ENCODE data around the gene NEK1. TPM values are rescaled to one million over a fixed set of nuclear protein-coding genes. Genes with fewer than 3 reads are reported as not detected.

NEK1 gene
- total and polyA plus RNA-seq, 2 of the 13 experiments (the other 11 are each of a cell fraction or from before 2014, with no cell fraction given): 2.9 to 5.4 TPM

DNA sequence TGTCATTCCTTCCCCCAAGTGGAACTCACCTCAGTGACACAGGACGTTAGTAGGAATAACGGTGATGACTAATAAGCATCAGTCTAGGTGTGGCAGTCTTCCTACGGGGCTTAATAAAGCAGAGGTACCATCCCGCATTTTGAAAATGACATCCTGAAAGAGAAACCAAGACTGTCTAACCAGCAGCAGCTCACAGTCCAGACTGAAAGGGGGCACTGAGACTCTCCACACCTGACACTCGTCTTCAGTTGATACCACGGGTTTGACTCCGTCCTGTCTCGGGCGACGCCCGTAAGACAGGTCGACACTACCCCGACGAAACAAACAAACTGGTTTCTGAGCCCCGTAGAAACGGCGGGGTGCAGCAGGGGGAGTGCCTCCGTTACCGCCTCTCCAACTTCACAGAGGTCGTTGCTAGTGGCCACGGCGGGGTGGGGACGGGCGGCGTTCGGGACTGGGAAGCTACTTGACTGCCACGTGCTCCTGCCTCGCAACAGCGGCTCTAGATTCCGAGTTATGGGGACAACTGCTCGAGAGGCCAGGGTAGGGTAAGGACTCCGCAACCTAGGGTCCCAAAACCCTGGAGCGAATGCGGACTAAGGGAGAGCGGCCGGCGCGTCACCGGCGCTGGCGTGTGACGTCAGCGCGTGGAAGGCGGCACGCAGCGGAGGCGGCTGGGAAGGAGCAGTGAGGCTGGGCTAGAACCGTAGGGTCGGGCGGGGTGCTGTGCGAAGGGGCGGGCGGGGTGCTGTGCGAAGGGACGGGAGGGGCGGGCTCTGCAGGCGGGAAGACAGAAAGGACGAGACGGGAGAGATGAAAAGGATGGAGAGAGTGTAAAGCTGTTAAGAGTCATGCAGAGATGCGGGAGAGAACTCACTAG, at the start of gene NEK1 (continued):
- TF ChIP-seq DMTF1 (CRISPR knock-in tag; IDR thresholded peaks at IDR 0.05): no peak
- TF ChIP-seq ZNF724P (CRISPR knock-in tag; IDR thresholded peaks at IDR 0.05; ENCODE audit: borderline replicate concordance): no peak; the same call in 1 of the 2 replicates
- TF ChIP-seq TOPORS (CRISPR knock-in tag; IDR thresholded peaks at IDR 0.05): no peak
- no peak for TF ChIP-seq SATB2 (CRISPR knock-in tag; IDR thresholded peaks at IDR 0.05)
- TF ChIP-seq MIER2 (CRISPR knock-in tag; IDR thresholded peaks at IDR 0.05): no peak
- TF ChIP-seq GTF3A (CRISPR knock-in tag; conservative IDR thresholded peaks at IDR 0.05): no peak; the same call in 1 of the 2 replicates
- TF ChIP-seq MED8 (CRISPR knock-in tag; IDR thresholded peaks at IDR 0.05; ENCODE audit: insufficient replicate concordance): peak; percentile 49
- TF ChIP-seq HMG20A (CRISPR knock-in tag; IDR thresholded peaks at IDR 0.05; ENCODE audit: borderline replicate concordance): no peak
- TF ChIP-seq MLXIP (CRISPR knock-in tag; IDR thresholded peaks at IDR 0.05; ENCODE audit: borderline replicate concordance): no peak
- no peak for TF ChIP-seq ZNF30 (CRISPR knock-in tag; IDR thresholded peaks at IDR 0.05)
- TF ChIP-seq DMAP1 (CRISPR knock-in tag; IDR thresholded peaks at IDR 0.05): peak; percentile 59; the same call in 1 of the 2 replicates
- no peak for TF ChIP-seq TBX3 (IDR thresholded peaks at IDR 0.05; ENCODE audit: borderline replicate concordance)
- TF ChIP-seq KAT2B (IDR thresholded peaks at IDR 0.05; ENCODE audit: borderline replicate concordance, low read depth, low read length): no peak
- TF ChIP-seq ETV5 (CRISPR knock-in tag; IDR thresholded peaks at IDR 0.05; ENCODE audit: borderline replicate concordance): no peak
- no peak for TF ChIP-seq SUZ12 (IDR thresholded peaks at IDR 0.05; ENCODE audit: low read depth, low read length)
- TF ChIP-seq SNAPC5 (CRISPR knock-in tag; IDR thresholded peaks at IDR 0.05; ENCODE audit: borderline replicate concordance): no peak
- peak; percentile 83; the same call in 1 of the 2 replicates for TF ChIP-seq KMT2A (CRISPR knock-in tag; IDR thresholded peaks at IDR 0.05)
- no peak for TF ChIP-seq PLRG1 (conservative IDR thresholded peaks at IDR 0.05)
- no peak for TF ChIP-seq SIN3B (IDR thresholded peaks at IDR 0.05; ENCODE audit: low read length)
- TF ChIP-seq ZNF225 (CRISPR knock-in tag; IDR thresholded peaks at IDR 0.05): peak; percentile 77; the same call in 1 of the 2 replicates

Measured in HepG2 (cell line).